Dedifferentiated amniotic fluid mesenchymal stem cell (primary cell): ENCODE measurements around the gene ADAM12.
"Not testable (repeated sequence)": the region's sequence is repeated elsewhere in the genome, so short reads cannot be mapped to it uniquely, and the experiment has no call there.

Source experiments
- DNase-seq: peaks from one replicate; pipeline ENCODE4 v3.0.0-alpha.2; 2016; ENCODE audit errors: extremely low spot score

Gene ADAM12

DNA sequence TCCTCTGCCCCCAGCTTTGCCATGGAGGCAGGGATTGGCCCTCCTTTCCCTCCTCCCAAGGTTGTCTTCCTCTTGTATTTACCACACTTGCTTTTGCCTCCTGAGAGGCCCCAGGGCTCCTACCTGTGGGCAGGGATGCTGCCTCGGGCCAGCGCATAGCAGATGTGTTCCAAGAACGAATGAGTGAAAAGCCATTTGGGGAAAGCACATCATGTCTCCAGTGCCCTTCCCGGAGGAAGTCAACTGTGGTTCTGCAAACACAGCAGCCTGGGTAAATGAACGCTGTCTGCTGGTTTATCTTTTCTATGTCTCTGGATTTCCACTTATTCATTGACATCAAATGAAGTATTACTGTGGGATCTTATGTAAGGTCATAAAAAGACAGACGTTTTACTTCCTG is 330.2 kb downstream of the ADAM12 start:
- DNase-seq, result no peak

DNA sequence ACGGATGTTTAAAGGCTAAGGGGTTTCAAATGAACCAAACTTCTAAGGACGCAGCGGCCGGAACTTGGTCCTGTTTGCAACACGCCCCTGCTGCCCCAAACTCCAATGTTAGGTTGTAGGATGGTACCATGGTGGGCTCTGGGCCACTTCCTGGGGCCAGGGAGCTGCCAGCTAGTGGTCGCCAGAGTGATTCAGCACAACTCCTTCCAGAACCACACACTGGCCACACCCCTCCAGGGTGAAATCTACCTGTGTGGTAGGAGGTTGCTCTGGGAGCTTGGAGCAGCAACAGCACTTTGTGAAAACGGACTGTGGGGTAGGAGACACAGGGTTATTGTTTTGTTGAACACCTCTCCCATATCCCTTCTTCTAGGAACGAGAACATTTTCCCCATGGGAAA is 330.8 kb downstream of the ADAM12 start:
- no peak for DNase-seq

DNA sequence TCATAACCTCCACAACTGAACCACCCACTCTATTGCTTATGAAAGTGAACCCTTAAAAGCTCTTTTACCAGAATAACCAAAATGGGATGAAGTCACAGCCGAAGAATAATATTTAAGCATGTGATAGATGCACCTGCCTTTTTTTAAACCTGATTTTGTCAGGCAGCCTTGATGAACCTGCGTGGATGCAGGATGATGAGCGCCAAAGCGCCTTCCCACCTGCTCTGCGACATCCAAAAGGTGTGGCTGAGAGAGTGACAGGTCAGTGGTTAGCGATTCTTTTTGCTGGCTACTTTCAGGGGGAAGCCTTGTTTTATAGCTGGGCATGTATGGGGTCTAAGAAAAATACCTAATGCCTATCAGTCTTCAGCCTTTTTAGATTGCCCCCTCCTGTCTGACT is 334.1 kb downstream of the ADAM12 start:
- DNase-seq, result no peak

- no peak for DNase-seq
These were observed 336.1 kb downstream of the ADAM12 start for GRCh38 chr10:126052171-126052570.

- peak; percentile 56 for DNase-seq
These were observed 338.2 kb downstream of the ADAM12 start for GRCh38 chr10:126049759-126050700.

- not testable (repeated sequence) for DNase-seq
These were observed 340.5 kb downstream of the ADAM12 start for GRCh38 chr10:126047749-126048148.

DNA sequence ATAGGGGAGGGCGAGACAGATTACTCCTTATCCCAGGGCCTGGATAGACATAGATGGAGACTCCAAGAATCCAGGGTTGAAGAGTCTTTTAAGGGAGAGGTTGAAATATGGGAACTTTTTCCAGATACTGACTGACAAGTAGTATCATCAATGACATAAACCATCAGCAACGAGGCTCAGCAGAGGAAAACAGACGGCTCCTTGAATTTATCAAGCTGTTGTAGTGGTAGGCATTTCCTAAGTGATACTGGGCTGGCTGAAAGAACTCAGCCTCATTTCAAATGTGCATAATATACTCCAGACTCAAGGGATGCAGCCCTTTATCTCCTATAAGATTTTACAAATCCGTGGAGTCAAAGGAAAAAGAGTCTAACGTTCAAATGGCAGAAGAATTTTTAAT is 341.4 kb downstream of the ADAM12 start:
- DNase-seq, result no peak

- no peak for DNase-seq
These were observed 342.4 kb downstream of the ADAM12 start for GRCh38 chr10:126045861-126046260.

- no peak for DNase-seq
These were observed 344.9 kb downstream of the ADAM12 start for GRCh38 chr10:126043389-126043788.

- DNase-seq, result no peak
These were observed 345.4 kb downstream of the ADAM12 start for GRCh38 chr10:126042906-126043305.

GRCh38 chr10:126042354-126042753 is 345.9 kb downstream of the ADAM12 start:
- no peak for DNase-seq

DNA sequence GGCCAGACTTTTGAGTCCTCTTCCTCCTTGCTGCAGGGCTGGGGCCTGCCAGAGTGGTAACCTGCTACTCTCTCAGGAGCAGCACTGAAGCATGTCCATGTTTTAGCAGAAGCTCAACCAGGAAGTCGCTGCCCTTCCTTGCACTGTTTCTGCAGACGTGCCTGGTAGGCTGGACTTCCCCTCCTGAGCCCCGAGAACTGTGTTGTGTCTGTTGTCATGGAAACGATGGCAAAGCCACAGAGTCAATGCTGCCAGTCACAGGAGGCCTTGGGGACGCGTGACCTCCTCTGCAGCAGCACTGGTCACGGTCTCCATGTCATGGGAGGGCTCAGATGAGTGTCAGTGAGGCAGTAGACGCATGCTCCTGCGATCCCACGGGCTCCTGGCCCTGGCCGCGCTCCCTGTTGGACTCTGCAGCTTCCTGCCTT is 346.5 kb downstream of the ADAM12 start:
- DNase-seq, result no peak

DNA sequence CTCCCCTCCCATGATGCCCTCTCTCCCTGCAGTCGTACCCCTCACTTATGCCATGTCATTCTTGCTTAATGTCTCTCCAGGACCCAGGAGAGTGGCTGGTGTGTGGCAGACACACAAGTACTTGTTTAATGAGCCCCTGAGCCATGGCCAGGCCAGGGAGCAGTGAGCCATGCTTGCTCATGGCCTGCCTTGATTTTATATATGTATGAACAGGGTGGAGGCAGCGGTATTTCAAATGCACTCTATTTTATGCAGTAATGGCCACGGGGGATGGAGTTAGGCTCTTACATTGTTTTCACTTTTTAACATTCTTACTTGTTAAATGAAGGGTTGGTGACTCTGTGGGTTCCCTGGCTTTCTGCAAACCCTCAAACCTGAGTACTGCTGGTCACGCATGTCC is 347.2 kb downstream of the ADAM12 start:
- no peak for DNase-seq

GRCh38 chr10:126037946-126038345 is 350.3 kb downstream of the ADAM12 start:
- DNase-seq, result no peak

DNA sequence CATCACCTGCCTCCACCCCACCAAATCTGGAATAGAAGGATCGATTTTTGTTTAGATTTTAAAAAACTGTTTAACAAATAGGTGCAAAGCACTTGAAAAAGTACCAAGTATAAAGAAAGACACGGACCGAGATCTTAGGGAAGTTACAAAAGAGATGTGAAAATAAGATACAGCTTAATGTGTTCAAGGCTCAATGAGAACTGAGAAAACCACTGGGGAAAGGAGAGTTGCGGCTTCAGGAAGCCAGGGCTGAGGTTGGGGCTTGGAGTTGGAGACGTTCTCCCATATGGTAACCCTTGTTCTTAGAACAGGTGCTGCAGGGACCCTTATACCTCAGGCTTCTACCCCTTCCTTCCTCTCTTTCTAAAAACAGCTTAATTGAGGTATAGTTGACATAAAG is 351.8 kb downstream of the ADAM12 start:
- DNase-seq, result no peak

- DNase-seq, result no peak
These were observed 353.7 kb downstream of the ADAM12 start for GRCh38 chr10:126034586-126034985.

- no peak for DNase-seq
These were observed 358.3 kb downstream of the ADAM12 start for GRCh38 chr10:126029999-126030398.

- no peak for DNase-seq
These were observed 360.6 kb downstream of the ADAM12 start for GRCh38 chr10:126027692-126028091.

GRCh38 chr10:126022841-126023240 is 365.4 kb downstream of the ADAM12 start:
- DNase-seq, result no peak

DNA sequence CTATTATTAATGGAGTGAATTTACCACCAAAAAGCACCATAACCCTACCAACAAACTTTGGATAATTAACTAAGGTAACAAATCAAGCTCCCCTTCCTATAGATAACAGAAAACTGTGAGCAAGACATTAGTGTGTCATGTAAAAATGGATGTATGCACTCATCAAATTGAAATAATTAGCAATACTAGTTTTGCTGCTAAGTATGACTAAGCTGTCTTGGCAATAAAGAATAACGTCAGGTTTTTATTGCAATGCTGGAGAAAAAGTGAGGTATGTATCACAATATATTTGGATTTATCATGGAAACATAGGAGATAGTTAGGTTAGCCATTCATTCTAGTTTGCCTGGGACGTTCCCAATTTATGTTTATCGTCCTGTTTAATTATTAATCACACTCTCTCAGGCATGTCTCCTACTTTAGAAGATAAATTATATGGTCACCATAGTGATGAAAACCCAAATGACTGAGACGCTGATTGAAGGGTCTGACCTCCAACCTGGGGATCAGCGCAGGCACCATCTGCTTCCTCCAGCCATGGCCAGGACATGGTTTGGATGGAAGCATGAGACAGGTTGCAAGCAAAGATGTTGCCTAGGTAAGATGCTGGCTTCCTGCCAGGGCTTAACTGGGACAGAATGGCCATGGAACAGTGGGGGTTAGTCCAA is 366.3 kb downstream of the ADAM12 start:
- no peak for DNase-seq

DNA sequence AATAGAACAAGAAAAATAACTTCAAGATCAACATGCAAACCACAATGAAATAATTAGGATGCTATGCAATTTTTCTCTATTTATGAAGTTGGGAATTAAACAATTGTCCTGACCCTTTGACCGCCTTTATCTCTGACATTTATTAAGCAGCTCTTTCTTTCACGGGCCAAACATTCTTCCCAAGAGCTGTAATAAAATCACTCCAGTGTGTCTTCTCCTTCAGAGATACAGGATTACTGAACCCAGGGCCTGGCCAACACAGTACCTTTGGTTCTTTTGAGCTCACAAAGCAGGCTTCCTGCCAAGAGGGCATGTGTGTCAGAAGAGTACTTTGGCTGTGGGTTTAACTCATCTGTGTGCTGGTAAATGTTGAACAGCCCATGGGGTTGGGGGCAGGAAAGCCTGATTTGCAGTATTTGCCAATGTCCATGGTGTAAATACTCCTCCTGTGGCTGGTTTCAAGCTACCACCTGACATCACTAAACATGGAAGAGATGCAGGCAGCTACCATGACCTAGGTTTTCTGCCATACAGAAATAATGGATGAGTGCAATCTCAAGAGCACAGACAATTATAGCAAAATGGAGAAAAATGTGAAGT is 370.2 kb downstream of the ADAM12 start:
- no peak for DNase-seq

GRCh38 chr10:126016882-126017281 is 371.4 kb downstream of the ADAM12 start:
- DNase-seq, result no peak
